GM23248 (cell line): ENCODE measurements around the gene ZNF467. TPM values are rescaled to one million over a fixed set of nuclear protein-coding genes. Genes with fewer than 3 reads are reported as not detected.

Experiments used
- DNase-seq: peaks from one replicate; pipeline ENCODE4 v3.0.0-alpha.2; 2015
- H2AFZ ChIP-seq: fragments of 200-600 bp; sonication (generic); 2 replicates; pipeline ENCODE4 v1.6.1; 2016; ENCODE audit warnings: antibody characterized with exemption
- H3F3A ChIP-seq: fragments of 200-600 bp; sonication (generic); 2 replicates; pipeline ENCODE4 v1.6.1; 2016; ENCODE audit warnings: mild to moderate bottlenecking, antibody characterized with exemption, mixed run types; ENCODE audit not compliant: insufficient read depth
- H3K27ac ChIP-seq: fragments of 200-600 bp; sonication (generic); 2 replicates; pipeline ENCODE4 v1.5.1; 2016; ENCODE audit warnings: mild to moderate bottlenecking
- H3K27me3 ChIP-seq: fragments of 200-600 bp; sonication (generic); replicated peaks from 2 replicates; pipeline ENCODE4 v1.6.1; 2016; ENCODE audit warnings: mild to moderate bottlenecking; ENCODE audit not compliant: insufficient read depth
- H3K36me3 ChIP-seq: fragments of 200-600 bp; sonication (generic); 2 replicates; pipeline ENCODE4 v1.6.1; 2016; ENCODE audit warnings: low read depth, mild to moderate bottlenecking
- H3K4me1 ChIP-seq: fragments of 200-600 bp; sonication (generic); 2 replicates; pipeline ENCODE4 v1.6.1; 2016; ENCODE audit warnings: mild to moderate bottlenecking; ENCODE audit not compliant: insufficient read depth
- H3K4me2 ChIP-seq: fragments of 200-600 bp; sonication (generic); one replicate; pipeline ENCODE4 v1.6.1; 2016; ENCODE audit warnings: mild to moderate bottlenecking; ENCODE audit not compliant: unreplicated experiment
- H3K4me3 ChIP-seq: fragments of 200-600 bp; sonication (generic); 2 replicates; pipeline ENCODE4 v1.5.1; 2016; ENCODE audit warnings: mild to moderate bottlenecking
- H3K79me2 ChIP-seq: fragments of 200-600 bp; sonication (generic); 2 replicates; pipeline ENCODE4 v1.6.1; 2016; ENCODE audit warnings: mild to moderate bottlenecking; ENCODE audit not compliant: insufficient read depth
- H3K9ac ChIP-seq: fragments of 200-600 bp; sonication (generic); 2 replicates; pipeline ENCODE4 v1.6.1; 2016; ENCODE audit warnings: mild to moderate bottlenecking
- H3K9me2 ChIP-seq: fragments of 200-600 bp; sonication (generic); 2 replicates; pipeline ENCODE4 v1.6.1; 2016; ENCODE audit warnings: mixed run types, mild to moderate bottlenecking, moderate library complexity; ENCODE audit not compliant: insufficient read depth
- H3K9me3 ChIP-seq: fragments of 200-600 bp; sonication (generic); one replicate; pipeline ENCODE4 v1.6.1; 2017; ENCODE audit warnings: low read depth
- H4K20me1 ChIP-seq: fragments of 200-600 bp; sonication (generic); 2 replicates; pipeline ENCODE4 v1.6.0; 2016; ENCODE audit not compliant: insufficient read depth
- EZH2 ChIP-seq: fragments of 200-600 bp; sonication (generic); IDR thresholded peaks from 2 replicates; pipeline ENCODE4 v1.6.1; 2018; ENCODE audit warnings: antibody characterized with exemption, mild to moderate bottlenecking; ENCODE audit not compliant: insufficient read depth, poor library complexity, severe bottlenecking
- EZH2phosphoT487 ChIP-seq: fragments of 200-600 bp; sonication (generic); IDR thresholded peaks from 2 replicates; pipeline ENCODE4 v1.6.1; 2018; ENCODE audit warnings: antibody characterized with exemption, moderate library complexity, mild to moderate bottlenecking, low read depth; ENCODE audit not compliant: insufficient read depth
- WGBS, 2 experiments: methylation state at CpG; one replicate each; pipeline ENCODE4 v1.1.6; 2015 to 2017; ENCODE audit warnings: low lambda C conversion rate in 2 of 2, low coverage in 1 of 2; ENCODE audit errors: missing lambda C conversion rate in 2 of 2; 5-methylcytosine and 5-hydroxymethylcytosine counted together
- in situ Hi-C: fragments of 300-500 bp; cut with MboI; formaldehyde crosslinking; loops from 2 replicates; pipeline ENCODE4 v1.15.0; 2020
- polyA plus RNA-seq: library from polyadenylated mRNA; unstranded; fragments of >200 nt; fragmentation: Nextera tagmentation; extraction: Ambion mirVana; gene quantifications from 2 replicates; pipeline ENCODE4 v1.2.1, GENCODE V29; 2016
- total RNA-seq: library from RNA; depleted of rRNA; stranded (reverse); fragments of >200 nt; shearing (Covaris generic); gene quantifications from 2 replicates; pipeline ENCODE4 v1.2.3, GENCODE V29; 2014

Gene ZNF467
- total and polyA plus RNA-seq, 2 experiments from 2014 or later = not detected

DNA sequence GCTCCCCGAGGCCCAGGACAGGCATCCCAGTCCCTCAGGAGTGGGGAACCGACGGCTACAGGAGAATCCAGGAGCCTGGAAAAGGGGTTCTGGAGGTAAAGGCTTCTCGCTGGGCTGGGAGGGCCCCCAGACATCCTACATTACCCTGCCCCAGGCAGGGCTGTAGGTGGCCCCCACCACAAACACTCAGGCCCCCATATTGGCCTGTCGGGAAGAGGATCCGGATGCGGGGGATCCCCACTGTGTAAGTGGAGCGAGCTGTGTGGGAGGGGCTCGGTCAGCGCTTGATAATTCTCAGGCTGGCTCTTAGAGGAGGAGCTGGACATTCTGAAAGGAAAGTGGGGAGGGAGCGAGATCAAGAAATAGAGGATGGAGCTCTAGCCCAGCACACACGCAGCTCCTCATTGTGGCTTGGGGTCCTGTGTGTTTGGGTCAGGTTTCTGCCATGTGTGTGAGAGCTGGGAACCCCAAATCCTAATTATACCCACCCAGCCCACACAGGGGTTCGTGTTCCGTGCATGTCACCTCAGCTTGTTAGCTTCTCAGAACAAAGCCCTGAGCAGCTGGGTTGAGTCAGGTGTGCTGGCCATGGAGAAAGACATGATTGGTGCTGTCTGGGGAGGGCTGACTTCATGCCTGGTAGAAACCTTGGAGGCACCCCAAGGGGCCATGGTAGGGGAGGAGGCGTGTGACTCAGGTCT lies 49.4 kb downstream of the ZNF467 start:
- DNase-seq = no peak
- H3F3A ChIP-seq = no peaks in the 10 kb centered on the region
- in situ Hi-C loops = no loop called here
- no peaks in the 10 kb centered on the region for H3K9me3 ChIP-seq
- 92% methylated on average over 15 of the region's 15 CpGs for WGBS, 2 experiments
- H3K36me3 ChIP-seq = no peaks in the 10 kb centered on the region; the same call in 1 of the 2 replicates
- no peak overlapping the region for H3K27ac ChIP-seq
- H3K79me2 ChIP-seq = no peaks in the 10 kb centered on the region
- no peaks in the 10 kb centered on the region for H3K4me1 ChIP-seq
- no peak overlapping the region for H2AFZ ChIP-seq
- no peak overlapping the region for H3K4me2 ChIP-seq
- no peaks in the 10 kb centered on the region for H3K27me3 ChIP-seq
- no peak for TF ChIP-seq EZH2phosphoT487
- no peak for TF ChIP-seq EZH2
- H3K9me2 ChIP-seq = no peaks in the 10 kb centered on the region
- no peaks in the 10 kb centered on the region for H4K20me1 ChIP-seq
- H3K9ac ChIP-seq = no peak overlapping the region
- H3K4me3 ChIP-seq = no peak overlapping the region

GRCh38 chr7:149723082-149723767 lies 50.2 kb downstream of the ZNF467 start:
- no peak for TF ChIP-seq EZH2
- TF ChIP-seq EZH2phosphoT487 = no peak
- DNase-seq = no peak
- Histone ChIP-seq H3K27me3 (no peaks in the 10 kb centered on the region), H3K9me2 (no peaks in the 10 kb centered on the region), H3K4me3 (no peak overlapping the region), H3K4me1 (no peaks in the 10 kb centered on the region), H4K20me1 (no peaks in the 10 kb centered on the region), H3K4me2 (no peak overlapping the region), H2AFZ (no peak overlapping the region), H3K27ac (no peak overlapping the region), H3K9ac (no peak overlapping the region), H3K36me3 (no peaks in the 10 kb centered on the region; the same call in 1 of the 2 replicates), H3K79me2 (no peaks in the 10 kb centered on the region), H3F3A (no peaks in the 10 kb centered on the region), H3K9me3 (no peaks in the 10 kb centered on the region)
- WGBS, 2 experiments = 93 to 94% methylated on average over 11 to 13 of the region's 13 CpGs
- in situ Hi-C loops = no loop called here

GRCh38 chr7:149722356-149722957 lies 50.9 kb downstream of the ZNF467 start:
- Histone ChIP-seq H3K4me1 (no peaks in the 10 kb centered on the region), H3K79me2 (no peaks in the 10 kb centered on the region), H2AFZ (no peak overlapping the region), H3K4me3 (no peak overlapping the region), H3K9ac (no peak overlapping the region), H3K9me2 (no peaks in the 10 kb centered on the region), H3K36me3 (no peaks in the 10 kb centered on the region; the same call in 1 of the 2 replicates), H4K20me1 (no peaks in the 10 kb centered on the region), H3K27me3 (no peaks in the 10 kb centered on the region), H3K9me3 (no peaks in the 10 kb centered on the region), H3K27ac (no peak overlapping the region), H3F3A (no peaks in the 10 kb centered on the region), H3K4me2 (no peak overlapping the region)
- TF ChIP-seq EZH2phosphoT487 (no peak), EZH2 (no peak)
- 91 to 95% methylated on average over 19 to 20 of the region's 20 CpGs for WGBS, 2 experiments
- no peak for DNase-seq
- in situ Hi-C loops = no loop called here

GRCh38 chr7:149721084-149721601 lies 52.2 kb downstream of the ZNF467 start:
- H2AFZ ChIP-seq = no peak overlapping the region
- TF ChIP-seq EZH2phosphoT487 (no peak), EZH2 (no peak)
- H3F3A ChIP-seq = no peaks in the 10 kb centered on the region
- no peaks in the 10 kb centered on the region for H3K79me2 ChIP-seq
- H3K27ac ChIP-seq = no peak overlapping the region
- H3K9me3 ChIP-seq = no peaks in the 10 kb centered on the region
- no peaks in the 10 kb centered on the region for H3K27me3 ChIP-seq
- no peaks in the 10 kb centered on the region; the same call in 1 of the 2 replicates for H3K36me3 ChIP-seq
- H4K20me1 ChIP-seq = no peaks in the 10 kb centered on the region
- 85 to 89% methylated on average over 16 of the region's 16 CpGs for WGBS, 2 experiments
- no peak for DNase-seq
- H3K9ac ChIP-seq = no peak overlapping the region
- no peak overlapping the region for H3K4me3 ChIP-seq
- no peaks in the 10 kb centered on the region for H3K9me2 ChIP-seq
- in situ Hi-C loops = no loop called here
- H3K4me1 ChIP-seq = no peaks in the 10 kb centered on the region
- H3K4me2 ChIP-seq = no peak overlapping the region
